Measurements from ENCODE around the gene PDCL2.

DNA sequence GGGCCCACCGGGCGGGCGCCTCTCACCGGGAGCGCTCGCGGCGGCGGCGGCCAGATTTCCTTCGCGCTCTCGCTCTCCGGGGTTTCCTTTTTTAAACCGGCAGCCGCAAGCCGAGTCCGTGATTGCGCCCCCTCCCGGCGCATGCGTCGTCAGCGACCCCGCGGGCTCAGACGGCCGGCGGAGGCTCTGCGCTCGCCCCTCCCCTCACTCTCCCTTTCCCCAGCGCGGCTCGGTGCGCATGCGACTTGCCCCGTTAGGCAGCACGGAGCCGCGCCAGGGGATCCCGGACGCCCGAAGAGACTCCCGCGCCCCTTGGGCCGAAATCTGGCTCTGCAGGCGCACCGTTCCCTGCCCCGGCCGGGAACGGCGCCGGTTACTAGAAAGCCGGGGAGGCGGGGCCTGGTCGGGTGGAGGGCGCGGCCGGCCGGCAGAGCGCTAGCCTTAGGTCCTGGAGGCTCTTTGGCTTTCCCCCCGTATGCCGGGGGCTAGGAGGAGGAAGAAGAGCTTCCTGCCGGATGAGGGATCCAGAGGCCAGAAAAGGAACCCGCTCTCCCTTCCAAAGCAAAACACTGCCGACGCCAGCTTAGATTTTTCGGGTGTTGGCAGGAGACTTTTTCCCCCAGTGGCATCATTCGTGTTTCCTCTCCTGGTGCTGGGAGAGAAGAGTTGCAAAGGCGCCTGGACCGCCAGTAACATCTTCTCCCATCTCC, 45.1 kb downstream of the PDCL2 start, which contains the start of gene CLOCK:
- TF ChIP-seq CTCF (IDR thresholded peaks at IDR 0.05; ENCODE audit: poor library complexity, severe bottlenecking): peak; percentile 69
- TF ChIP-seq EP300 (conservative IDR thresholded peaks at IDR 0.05; ENCODE audit: poor library complexity, severe bottlenecking): peak; percentile 45
- TF ChIP-seq REST (IDR thresholded peaks at IDR 0.05; ENCODE audit: borderline replicate concordance): no peak
- TF ChIP-seq RAD21 (conservative IDR thresholded peaks at IDR 0.05): peak; percentile 38
- peak; percentile 55 for TF ChIP-seq POLR2AphosphoS5 (IDR thresholded peaks at IDR 0.05)

Data from neural cell (in vitro differentiated cells).